ENCODE data around the gene ARL13A. TPM values are rescaled to one million over a fixed set of nuclear protein-coding genes. Genes with fewer than 3 reads are reported as not detected.

ARL13A gene
- total RNA-seq: not detected in 2 replicates

DNA sequence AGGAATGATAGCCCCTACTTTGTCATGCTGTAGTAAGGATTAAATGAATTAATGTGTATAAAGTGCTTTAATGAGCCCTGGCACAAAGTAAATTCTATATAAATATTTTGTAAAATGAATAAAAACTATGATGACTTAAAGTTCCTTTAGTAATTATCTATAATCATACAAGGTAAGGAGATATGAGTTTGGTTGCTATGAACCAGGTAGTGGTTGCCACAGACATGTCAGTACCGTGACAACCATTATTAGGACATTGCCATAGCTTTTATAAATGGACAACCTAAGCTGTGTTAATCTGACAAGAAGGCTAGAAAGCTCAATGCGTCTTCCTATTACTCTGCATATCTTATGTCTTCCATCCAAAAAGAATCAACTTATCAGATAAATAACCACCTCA is at the start of gene ARL13A:
ARL13A (plus strand) TSS at position 301 of the 400 bp plus-strand sequence. CDS start 3,982 bp downstream, outside the sequence.

DNA sequence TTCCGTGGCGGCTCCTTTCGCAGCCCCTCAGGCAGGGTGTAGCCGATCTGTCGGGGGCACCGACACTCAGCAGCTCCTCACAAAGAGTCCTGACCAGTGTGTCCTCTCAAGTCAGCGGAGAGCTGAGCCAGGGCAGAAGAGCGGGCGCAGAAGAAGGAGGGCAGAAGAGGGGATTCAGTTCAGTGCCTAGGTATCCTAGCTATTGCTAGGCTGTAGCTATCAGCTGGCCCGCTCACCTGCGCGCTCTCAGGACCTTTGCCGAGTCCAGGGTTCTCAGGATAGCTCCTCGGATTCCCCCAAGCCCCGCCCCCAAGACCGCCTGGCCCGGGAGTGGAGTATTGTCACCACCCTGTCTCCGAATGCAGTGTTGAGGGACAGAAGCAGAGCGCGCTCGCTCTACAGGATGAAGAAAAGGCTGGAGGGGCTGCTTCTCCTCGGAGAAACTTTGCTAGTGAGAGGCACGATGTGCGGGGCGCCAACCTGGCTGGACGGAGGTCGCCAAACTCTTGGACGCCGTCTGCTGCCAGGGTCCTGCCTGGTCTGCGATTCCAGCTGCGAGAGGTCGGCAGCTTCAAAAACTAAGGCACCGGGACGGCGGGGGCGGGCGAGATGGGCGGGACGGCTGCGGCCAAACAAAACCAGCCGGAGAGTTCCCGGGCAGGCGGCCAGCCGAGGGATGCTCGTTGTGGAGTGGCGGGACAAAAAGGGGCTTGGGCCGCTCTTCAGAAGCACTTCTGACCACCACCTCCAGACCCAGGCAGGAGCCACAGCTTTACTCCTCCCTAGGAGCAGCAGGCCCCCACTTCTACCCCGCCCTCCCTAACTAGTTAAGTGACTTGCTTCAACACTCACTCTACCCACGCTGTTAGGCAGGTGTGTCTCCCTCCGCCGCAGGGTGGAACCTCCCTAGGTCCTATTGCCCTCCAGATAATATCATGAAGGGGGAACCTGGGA is 40.6 kb upstream of the ARL13A start, which contains the start of gene XKRX:
XKRX (minus strand) TSS at position 258 of the 954 bp plus-strand sequence. CDS start 613 bp downstream, outside the sequence.

Other genes with a start within 250 kb of the ARL13A start
- gene SYTL4, start 237.6 kb upstream of the ARL13A start, total RNA-seq: 8.8 and 11.5 TPM in 2 replicates
- gene CSTF2, start 149.3 kb upstream of the ARL13A start, total RNA-seq: 15.7 and 18.4 TPM in 2 replicates
- not detected in 2 replicates for gene NOX1, start 95.3 kb upstream of the ARL13A start, total RNA-seq
- gene XKRX, start 40.8 kb upstream of the ARL13A start, total RNA-seq: under 0.01 and 0.29 TPM in 2 replicates
- 21.2 and 26.7 TPM in 2 replicates for gene TRMT2B, start 82.4 kb downstream of the ARL13A start, total RNA-seq
- 1.8 and 2.9 TPM in 2 replicates for gene TMEM35A, start 109.2 kb downstream of the ARL13A start, total RNA-seq
- gene CENPI, start 128.5 kb downstream of the ARL13A start, total RNA-seq: 7.5 and 17.7 TPM in 2 replicates

All from vein endothelial cell (primary cell).